ENCODE results near the gene NABP1. TPM values are rescaled to one million over a fixed set of nuclear protein-coding genes. Genes with fewer than 3 reads are reported as not detected.

Gene NABP1
- total RNA-seq, 1 donor from 2014 or later, result 6.4 TPM

DNA sequence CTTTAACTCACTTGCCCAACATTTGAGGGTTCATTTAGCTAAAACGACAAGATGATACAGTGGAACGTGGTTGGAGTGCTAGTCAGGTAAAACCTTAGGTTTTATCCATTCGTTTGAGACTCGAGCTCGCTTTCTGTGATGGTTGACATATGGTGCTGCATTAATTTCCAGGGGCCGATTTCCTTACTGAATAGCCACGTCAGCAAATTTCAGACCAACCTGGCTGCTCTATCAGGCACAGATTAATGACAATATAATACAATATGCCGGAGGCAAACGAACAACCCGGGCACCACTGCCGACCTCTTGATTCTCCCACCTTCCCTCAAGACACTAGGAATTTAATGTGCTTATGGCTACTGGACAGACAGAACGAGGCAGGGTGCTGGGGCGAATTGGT, 42.0 kb downstream of the NABP1 start:
- H3K4me3 Mint-ChIP-seq (ENCODE audit: low read depth), result no peak overlapping the region
- no peaks in the 10 kb centered on the region for H3K27me3 Mint-ChIP-seq
- no peaks in the 10 kb centered on the region for H3K36me3 Mint-ChIP-seq (ENCODE audit: insufficient read depth)
- no peak for DNase-seq (ENCODE audit: low spot score, unreplicated experiment)
- TF ChIP-seq, protein P1, sequence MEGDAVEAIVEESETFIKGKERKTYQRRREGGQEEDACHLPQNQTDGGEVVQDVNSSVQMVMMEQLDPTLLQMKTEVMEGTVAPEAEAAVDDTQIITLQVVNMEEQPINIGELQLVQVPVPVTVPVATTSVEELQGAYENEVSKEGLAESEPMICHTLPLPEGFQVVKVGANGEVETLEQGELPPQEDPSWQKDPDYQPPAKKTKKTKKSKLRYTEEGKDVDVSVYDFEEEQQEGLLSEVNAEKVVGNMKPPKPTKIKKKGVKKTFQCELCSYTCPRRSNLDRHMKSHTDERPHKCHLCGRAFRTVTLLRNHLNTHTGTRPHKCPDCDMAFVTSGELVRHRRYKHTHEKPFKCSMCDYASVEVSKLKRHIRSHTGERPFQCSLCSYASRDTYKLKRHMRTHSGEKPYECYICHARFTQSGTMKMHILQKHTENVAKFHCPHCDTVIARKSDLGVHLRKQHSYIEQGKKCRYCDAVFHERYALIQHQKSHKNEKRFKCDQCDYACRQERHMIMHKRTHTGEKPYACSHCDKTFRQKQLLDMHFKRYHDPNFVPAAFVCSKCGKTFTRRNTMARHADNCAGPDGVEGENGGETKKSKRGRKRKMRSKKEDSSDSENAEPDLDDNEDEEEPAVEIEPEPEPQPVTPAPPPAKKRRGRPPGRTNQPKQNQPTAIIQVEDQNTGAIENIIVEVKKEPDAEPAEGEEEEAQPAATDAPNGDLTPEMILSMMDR (IDR thresholded peaks at IDR 0.05; ENCODE audit: unreplicated experiment), result no peak
- no peaks in the 10 kb centered on the region for H3K4me1 Mint-ChIP-seq (ENCODE audit: low read depth)
- no peaks in the 10 kb centered on the region for H3K9me3 Mint-ChIP-seq (ENCODE audit: low read depth)
- H3K27ac Mint-ChIP-seq, result no peak overlapping the region

DNA sequence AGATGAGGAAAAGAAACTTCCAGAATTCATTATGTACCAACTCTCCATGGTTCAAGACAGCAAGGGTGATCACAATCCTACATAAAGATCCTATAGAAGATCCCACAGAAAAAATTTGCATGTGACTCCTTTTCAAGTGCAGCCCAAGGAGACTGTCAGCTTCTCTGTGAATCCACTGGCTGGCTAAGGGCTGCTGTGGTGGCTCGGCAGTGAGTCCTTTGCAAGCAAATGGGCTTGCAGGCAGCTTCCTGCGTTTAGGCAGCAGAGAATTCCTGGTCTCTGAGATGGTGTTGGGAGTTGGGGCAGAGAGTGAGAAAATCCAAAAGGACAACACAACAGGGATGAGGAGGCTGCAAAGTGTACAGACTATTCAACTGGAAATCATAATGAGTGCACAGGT, 43.4 kb downstream of the NABP1 start:
- Mint-ChIP-seq H3K27me3 (no peaks in the 10 kb centered on the region), H3K9me3 (ENCODE audit: low read depth) (no peaks in the 10 kb centered on the region), H3K4me3 (ENCODE audit: low read depth) (no peak overlapping the region), H3K4me1 (ENCODE audit: low read depth) (no peaks in the 10 kb centered on the region), H3K36me3 (ENCODE audit: insufficient read depth) (no peaks in the 10 kb centered on the region), H3K27ac (no peak overlapping the region)
- TF ChIP-seq, protein P1 (IDR thresholded peaks at IDR 0.05; ENCODE audit: unreplicated experiment), result no peak
- no peak for DNase-seq (ENCODE audit: low spot score, unreplicated experiment)

DNA sequence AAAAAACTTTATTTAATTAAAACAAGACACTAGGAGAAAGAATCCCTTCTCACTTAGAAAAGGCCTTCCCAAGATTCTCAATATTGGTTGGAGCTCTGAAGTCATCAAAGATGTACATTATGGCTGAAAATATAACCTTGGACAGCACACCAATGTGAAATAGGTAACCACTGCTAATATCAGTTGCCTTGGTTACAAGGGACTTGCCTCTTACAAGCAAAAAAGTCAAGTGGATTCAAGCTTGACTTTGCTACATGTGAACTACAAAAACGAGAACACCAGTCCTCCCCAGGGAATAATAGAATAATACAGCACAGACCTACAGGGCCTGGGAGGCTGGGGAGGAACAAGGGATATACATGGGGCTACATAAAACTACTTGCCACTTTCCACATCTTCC, 46.1 kb downstream of the NABP1 start:
- H3K27ac Mint-ChIP-seq, result no peak overlapping the region
- H3K4me1 Mint-ChIP-seq (ENCODE audit: low read depth), result no peaks in the 10 kb centered on the region
- H3K4me3 Mint-ChIP-seq (ENCODE audit: low read depth), result no peak overlapping the region
- H3K9me3 Mint-ChIP-seq (ENCODE audit: low read depth), result no peaks in the 10 kb centered on the region
- TF ChIP-seq, protein P1 (IDR thresholded peaks at IDR 0.05; ENCODE audit: unreplicated experiment), result no peak
- no peaks in the 10 kb centered on the region for H3K27me3 Mint-ChIP-seq
- H3K36me3 Mint-ChIP-seq (ENCODE audit: insufficient read depth), result no peaks in the 10 kb centered on the region
- DNase-seq (ENCODE audit: low spot score, unreplicated experiment), result no peak

GRCh38 chr2:191728750-191729624, 51.1 kb downstream of the NABP1 start:
- H3K4me3 Mint-ChIP-seq (ENCODE audit: low read depth), result no peak overlapping the region
- H3K9me3 Mint-ChIP-seq (ENCODE audit: low read depth), result no peaks in the 10 kb centered on the region
- no peaks in the 10 kb centered on the region for H3K4me1 Mint-ChIP-seq (ENCODE audit: low read depth)
- no peak overlapping the region for H3K27ac Mint-ChIP-seq
- TF ChIP-seq, protein P1 (IDR thresholded peaks at IDR 0.05; ENCODE audit: unreplicated experiment), result no peak
- no peak for DNase-seq (ENCODE audit: low spot score, unreplicated experiment)
- H3K27me3 Mint-ChIP-seq, result no peaks in the 10 kb centered on the region
- no peaks in the 10 kb centered on the region for H3K36me3 Mint-ChIP-seq (ENCODE audit: insufficient read depth)

DNA sequence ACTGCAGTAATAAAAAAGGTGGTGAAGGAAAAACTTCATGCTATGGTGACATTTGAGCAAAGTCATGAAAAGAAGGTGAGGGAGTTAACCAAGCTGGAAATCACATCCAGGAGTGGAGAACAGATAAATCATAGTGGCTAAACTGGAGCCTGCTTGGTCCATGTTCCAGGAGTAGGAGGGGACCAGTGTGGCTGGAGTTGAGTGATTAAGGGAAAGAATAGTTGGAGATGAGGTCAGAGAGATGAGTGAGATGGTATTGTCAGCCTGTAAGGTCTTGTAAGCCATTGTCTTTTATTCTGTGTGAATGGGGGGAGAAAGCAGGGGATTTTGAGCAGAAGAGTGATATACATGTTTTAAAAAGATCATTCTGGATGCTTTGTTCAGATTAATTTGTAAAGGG, 52.3 kb downstream of the NABP1 start:
- Mint-ChIP-seq H3K4me3 (ENCODE audit: low read depth) (no peak overlapping the region), H3K36me3 (ENCODE audit: insufficient read depth) (no peaks in the 10 kb centered on the region), H3K9me3 (ENCODE audit: low read depth) (no peaks in the 10 kb centered on the region), H3K4me1 (ENCODE audit: low read depth) (no peaks in the 10 kb centered on the region), H3K27ac (no peak overlapping the region), H3K27me3 (no peaks in the 10 kb centered on the region)
- TF ChIP-seq, protein P1 (IDR thresholded peaks at IDR 0.05; ENCODE audit: unreplicated experiment), result no peak
- no peak for DNase-seq (ENCODE audit: low spot score, unreplicated experiment)

Other genes starting within 250 kb of the NABP1 start
- 0.11 and 0.17 TPM in 2 replicates for gene CAVIN2, start 169.0 kb downstream of the NABP1 start, total RNA-seq